Fibroblast of the conjunctiva (primary cell): Measurements from ENCODE around the gene ALPI.
"Not testable (repeated sequence)": the region's sequence is repeated elsewhere in the genome, so short reads cannot be mapped to it uniquely, and the experiment has no call there.

Experiments
- DNase-seq: peaks from one replicate; pipeline ENCODE4 v3.0.0-alpha.2; 2010; ENCODE audit warnings: low read depth

ALPI gene

DNA sequence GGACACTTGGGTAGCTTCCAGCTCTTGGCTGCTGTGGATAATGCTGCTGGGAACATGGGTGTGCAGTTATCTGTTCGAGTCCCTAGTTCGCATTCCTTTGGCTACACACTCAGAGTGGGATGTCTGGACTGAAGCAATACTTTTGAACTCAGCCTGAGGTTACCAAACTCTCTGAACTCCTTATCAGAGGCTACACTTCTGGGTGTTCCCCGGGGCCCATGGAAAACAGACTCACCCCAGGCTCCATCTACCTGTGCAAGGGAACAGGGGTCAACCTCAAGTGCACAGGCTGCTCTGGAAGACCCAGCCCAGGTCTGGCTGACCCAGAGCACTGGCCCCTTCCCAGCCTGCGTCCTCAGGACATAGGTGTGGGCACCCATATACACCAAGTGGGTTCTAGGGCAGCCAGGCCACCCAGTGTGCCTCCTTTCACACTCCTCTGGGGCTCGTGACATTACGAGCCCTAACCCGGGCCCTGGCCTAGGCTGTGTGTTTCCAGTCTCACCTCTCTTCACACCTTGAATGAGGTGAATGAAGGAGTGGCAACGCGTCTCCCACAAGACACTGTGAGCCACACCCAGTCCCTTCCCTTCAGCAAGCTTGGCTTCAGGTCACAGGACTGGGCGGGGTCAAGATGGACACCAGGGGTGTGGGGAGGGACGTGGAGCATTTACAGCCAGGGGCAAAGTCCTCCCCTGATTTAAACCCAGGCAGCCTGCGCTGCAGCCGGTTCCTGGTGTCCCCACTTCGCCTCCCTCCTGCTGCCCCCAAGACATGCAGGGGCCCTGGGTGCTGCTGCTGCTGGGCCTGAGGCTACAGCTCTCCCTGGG lies at the start of gene ALPI:
TSS of gene ALPI (plus strand) at position 728 of the 830 bp plus-strand sequence. CDS start at position 775, 47 bp downstream.
- no peak for DNase-seq

- no peak for DNase-seq
Observed at GRCh38 chr2:232406556-232407310, 49.2 kb upstream of the ALPI start, which contains the start of gene ALPG. TSS of gene ALPG (plus strand) at chr2:232406844. CDS start at chr2:232406895, 51 bp downstream.

GRCh38 chr2:232407428-232408150 lies 48.4 kb upstream of the ALPI start:
- not testable (repeated sequence) for DNase-seq

DNA sequence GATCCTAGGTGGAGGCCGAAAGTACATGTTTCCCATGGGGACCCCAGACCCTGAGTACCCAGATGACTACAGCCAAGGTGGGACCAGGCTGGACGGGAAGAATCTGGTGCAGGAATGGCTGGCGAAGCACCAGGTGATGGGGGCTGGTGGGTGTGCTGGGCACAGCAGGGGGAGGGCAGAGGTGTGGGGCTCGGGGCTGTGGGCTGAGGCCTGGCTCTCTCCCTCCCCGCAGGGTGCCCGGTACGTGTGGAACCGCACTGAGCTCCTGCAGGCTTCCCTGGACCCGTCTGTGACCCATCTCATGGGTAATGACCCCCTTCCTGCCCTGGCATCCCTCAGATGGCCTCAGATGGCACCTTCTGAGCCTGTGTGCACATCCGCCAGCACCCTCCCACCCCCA lies 47.7 kb upstream of the ALPI start:
- not testable (repeated sequence) for DNase-seq

- not testable (repeated sequence) for DNase-seq
Observed at GRCh38 chr2:232409617-232410016, 46.3 kb upstream of the ALPI start.

DNA sequence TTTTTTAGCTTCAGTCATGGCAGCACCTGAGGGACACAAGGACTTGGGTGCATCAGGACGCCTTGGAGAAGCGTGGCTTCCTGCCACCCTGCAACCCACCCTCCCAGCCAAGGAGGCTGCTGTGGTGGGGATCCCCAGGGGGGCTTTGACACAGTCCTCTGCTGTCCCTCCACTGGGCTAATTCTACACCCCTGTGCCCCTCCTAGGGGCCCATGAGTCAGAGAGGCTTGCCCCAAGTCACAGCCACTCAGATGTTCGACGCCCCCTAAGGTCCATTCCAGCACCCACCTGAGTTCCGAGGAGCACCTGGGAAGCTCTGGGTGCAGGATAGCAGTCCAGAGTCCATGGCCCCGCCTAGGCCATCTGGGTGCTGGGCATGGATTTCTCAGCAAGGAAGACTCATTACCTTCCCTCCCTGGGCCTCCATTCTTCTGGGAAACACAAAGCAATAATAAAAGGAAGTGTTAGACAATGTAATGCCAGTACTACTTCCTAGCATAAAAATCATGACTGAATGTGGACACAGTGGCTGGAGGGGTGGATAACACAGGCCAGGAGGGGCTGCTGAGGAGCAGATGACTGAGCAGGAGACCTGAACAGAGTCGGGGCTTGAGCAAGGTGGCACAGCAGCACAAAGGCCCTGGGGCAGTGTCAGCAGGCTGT lies 45.6 kb upstream of the ALPI start:
- DNase-seq = no peak

GRCh38 chr2:232411901-232412629 lies 43.9 kb upstream of the ALPI start:
- DNase-seq = no peak

- DNase-seq = no peak
Observed at GRCh38 chr2:232412986-232413385, 43.0 kb upstream of the ALPI start.

GRCh38 chr2:232415138-232415690 lies 40.7 kb upstream of the ALPI start:
- no peak for DNase-seq

GRCh38 chr2:232415736-232416520 lies 40.0 kb upstream of the ALPI start:
- no peak for DNase-seq

- no peak for DNase-seq
Observed at GRCh38 chr2:232416521-232417470, 39.2 kb upstream of the ALPI start.

- no peak for DNase-seq
Observed at GRCh38 chr2:232417489-232417888, 38.5 kb upstream of the ALPI start.

DNA sequence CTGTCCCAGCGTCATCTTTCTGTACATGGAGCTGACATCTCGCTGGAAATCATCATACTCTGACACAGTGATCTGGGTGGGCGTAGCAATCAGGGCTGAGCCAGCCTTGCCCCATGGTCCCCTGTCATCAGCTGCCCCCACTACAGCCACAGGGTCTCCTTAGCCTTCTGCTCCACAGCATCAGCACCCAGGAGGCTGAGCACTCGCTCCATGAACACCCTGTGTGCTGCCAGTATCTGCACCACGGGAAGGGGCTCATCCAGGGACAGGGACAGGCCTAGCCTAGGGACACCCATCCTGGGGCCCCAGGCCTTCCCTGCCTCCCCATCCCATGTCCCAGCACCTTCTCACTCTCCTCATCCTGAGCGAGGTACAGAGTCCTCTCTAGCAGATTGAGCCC lies 37.9 kb upstream of the ALPI start:
- no peak for DNase-seq

GRCh38 chr2:232418466-232419244 lies 37.3 kb upstream of the ALPI start:
- DNase-seq = no peak

GRCh38 chr2:232419245-232420072 lies 36.5 kb upstream of the ALPI start:
- no peak for DNase-seq

DNA sequence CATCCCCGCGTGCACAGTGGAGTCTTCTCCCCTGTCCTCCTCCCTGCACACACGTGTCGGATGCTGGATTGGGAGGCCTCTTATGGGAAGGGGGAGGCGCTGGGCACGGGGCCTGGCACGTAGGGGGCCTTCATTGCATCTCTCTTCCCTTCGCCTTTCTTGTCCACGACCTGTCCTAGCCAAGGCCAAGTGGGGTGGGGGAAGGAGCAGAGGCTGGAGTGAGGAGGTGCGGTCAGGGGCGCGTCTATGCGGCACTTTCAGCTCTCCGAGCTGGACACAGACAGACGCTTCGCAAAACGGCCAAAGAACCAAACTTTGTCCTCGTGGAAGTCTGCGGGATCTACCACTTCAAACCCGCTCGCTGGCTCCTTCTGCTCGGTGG lies 35.9 kb upstream of the ALPI start:
- DNase-seq = no peak
